Trophoblast cell (in vitro differentiated cells and primary cell): Measurements from ENCODE around the gene ASPSCR1.

ENCODE experiments used
- DNase-seq, 2 donors: peaks; one replicate each; pipeline ENCODE4 v3.0.0-alpha.2; 2016
- H2AFZ ChIP-seq: 2 replicates; pipeline ENCODE4 v1.6.1; 2013; ENCODE audit warnings: low read length, moderate library complexity, mild to moderate bottlenecking; ENCODE audit not compliant: insufficient read depth, poor library complexity
- H2AK5ac ChIP-seq: 2 replicates; pipeline ENCODE4 v1.6.1; 2013; ENCODE audit warnings: mild to moderate bottlenecking, low read length
- H2BK120ac ChIP-seq: 2 replicates; pipeline ENCODE4 v1.6.1; 2013; ENCODE audit warnings: low read length, mild to moderate bottlenecking, moderate library complexity; ENCODE audit not compliant: insufficient read depth, poor library complexity
- H2BK12ac ChIP-seq: 2 replicates; pipeline ENCODE4 v1.6.1; 2013; ENCODE audit warnings: mild to moderate bottlenecking, low read length, moderate library complexity
- H2BK5ac ChIP-seq: 2 replicates; pipeline ENCODE4 v1.6.1; 2013; ENCODE audit warnings: low read length, low read depth, moderate library complexity, mild to moderate bottlenecking; ENCODE audit not compliant: poor library complexity
- H3K14ac ChIP-seq: 2 replicates; pipeline ENCODE4 v1.6.1; 2013; ENCODE audit warnings: mild to moderate bottlenecking, low read length
- H3K18ac ChIP-seq: 2 replicates; pipeline ENCODE4 v1.6.1; 2013; ENCODE audit warnings: mild to moderate bottlenecking, low read length
- H3K23ac ChIP-seq: 2 replicates; pipeline ENCODE4 v1.6.1; 2013; ENCODE audit warnings: low read length
- H3K27ac ChIP-seq: 2 replicates; pipeline ENCODE4 v1.5.1; 2013; ENCODE audit warnings: low read depth, mild to moderate bottlenecking, inconsistent platforms, low read length, moderate library complexity
- H3K27me3 ChIP-seq: 2 replicates; pipeline ENCODE4 v1.6.1; 2013; ENCODE audit warnings: inconsistent platforms, mild to moderate bottlenecking, low read length, moderate library complexity; ENCODE audit not compliant: insufficient read depth
- H3K36me3 ChIP-seq, 2 experiments: 1 replicate in 1 of 2; 2 replicates in 1 of 2; pipeline ENCODE4 v1.6.1; 2013; ENCODE audit warnings: low read length in 2 of 2, mild to moderate bottlenecking in 2 of 2, moderate library complexity in 1 of 2; ENCODE audit not compliant: insufficient read depth in 2 of 2, control insufficient read depth in 1 of 2
- H3K4ac ChIP-seq: 2 replicates; pipeline ENCODE4 v1.6.1; 2013; ENCODE audit warnings: low read depth, mild to moderate bottlenecking, low read length, moderate library complexity
- H3K4me1 ChIP-seq, 2 experiments: 1 replicate in 1 of 2; 2 replicates in 1 of 2; pipeline ENCODE4 v1.6.1; 2013; ENCODE audit warnings: low read length in 2 of 2, mild to moderate bottlenecking in 2 of 2, moderate library complexity in 1 of 2; ENCODE audit not compliant: insufficient read depth in 2 of 2, control insufficient read depth in 1 of 2
- H3K4me2 ChIP-seq: 2 replicates; pipeline ENCODE4 v1.6.1; 2013; ENCODE audit warnings: inconsistent platforms, mild to moderate bottlenecking, low read length, moderate library complexity
- H3K4me3 ChIP-seq: 2 replicates; pipeline ENCODE4 v1.5.1; 2013; ENCODE audit warnings: mild to moderate bottlenecking, low read depth, low read length, inconsistent platforms
- H3K79me1 ChIP-seq: one replicate; pipeline ENCODE4 v1.6.1; 2013; ENCODE audit warnings: low read length
- H3K79me2 ChIP-seq: 2 replicates; pipeline ENCODE4 v1.6.1; 2013; ENCODE audit warnings: low read length, mild to moderate bottlenecking; ENCODE audit not compliant: control insufficient read depth, insufficient read depth, poor library complexity
- H3K9ac ChIP-seq: 2 replicates; pipeline ENCODE4 v1.6.1; 2013; ENCODE audit warnings: mild to moderate bottlenecking, low read length
- H3K9me3 ChIP-seq: 2 replicates; pipeline ENCODE4 v1.6.1; 2013; ENCODE audit warnings: low read depth, mild to moderate bottlenecking, control low read depth, inconsistent platforms, low read length; ENCODE audit not compliant: insufficient read depth
- H4K12ac ChIP-seq: 2 replicates; pipeline ENCODE4 v1.6.1; 2013; ENCODE audit warnings: low read depth, mild to moderate bottlenecking, low read length, moderate library complexity
- H4K8ac ChIP-seq: 2 replicates; pipeline ENCODE4 v1.6.1; 2013; ENCODE audit warnings: low read depth, mild to moderate bottlenecking, low read length, moderate library complexity
- H4K91ac ChIP-seq: one replicate; pipeline ENCODE4 v1.6.1; 2013; ENCODE audit warnings: low read depth, mild to moderate bottlenecking, low read length, moderate library complexity
- WGBS: extraction: QIAGEN DNeasy Blood & Tissue Kit; methylation state at CpG from one replicate; pipeline ENCODE4 v1.1.7; 2013; ENCODE audit warnings: missing lambda C conversion rate; ENCODE audit not compliant: insufficient read length, insufficient coverage; ENCODE audit errors: extremely low coverage; 5-methylcytosine and 5-hydroxymethylcytosine counted together

The ASPSCR1 gene

GRCh38 chr17:82022310-82022980, 45.0 kb downstream of the ASPSCR1 start, which contains the start of gene CENPX:
TSS of gene CENPX (minus strand) at chr17:82022878. CDS start at chr17:82022861, 17 bp downstream.
- H4K91ac ChIP-seq: peak within 1 kb of the TSS; percentile 36
- peak within 1 kb of the TSS; percentile 81 for H2AFZ ChIP-seq
- H3K9me3 ChIP-seq: peaks cover 5% of the 10 kb centered on the region
- peak within 1 kb of the TSS; percentile 75 for H3K9ac ChIP-seq
- peak within 1 kb of the TSS; percentile 89 for H3K4me3 ChIP-seq
- H3K4ac ChIP-seq: peak within 1 kb of the TSS; percentile 66
- peak in 1 of 2 donors; percentile 99 for DNase-seq
- peaks cover 8% of the 10 kb centered on the region for H3K79me2 ChIP-seq
- peak within 1 kb of the TSS; percentile 0 for H2BK5ac ChIP-seq
- H3K4me2 ChIP-seq: peak within 1 kb of the TSS; percentile 95
- peak within 1 kb of the TSS; percentile 43 for H4K12ac ChIP-seq
- no CpG with 5 or more reads among the region's 64 CpGs for WGBS
- H3K27ac ChIP-seq: peak within 1 kb of the TSS; percentile 1
- peak within 1 kb of the TSS; percentile 76 for H3K14ac ChIP-seq
- peaks cover 18 to 19% of the 10 kb centered on the region in 2 experiments for H3K4me1 ChIP-seq
- H3K36me3 ChIP-seq: peaks cover 14 to 18% of the 10 kb centered on the region in 2 experiments
- H2AK5ac ChIP-seq: peak within 1 kb of the TSS; percentile 6
- H2BK12ac ChIP-seq: no peak within 1 kb of the TSS
- H4K8ac ChIP-seq: peak within 1 kb of the TSS; percentile 80
- H3K27me3 ChIP-seq: no peaks in the 10 kb centered on the region
- peak within 1 kb of the TSS; percentile 77 for H2BK120ac ChIP-seq
- H3K79me1 ChIP-seq: peaks cover 6% of the 10 kb centered on the region
- H3K18ac ChIP-seq: peak within 1 kb of the TSS; percentile 79
- no peak within 1 kb of the TSS for H3K23ac ChIP-seq

- peak within 1 kb of the TSS; percentile 36 for H4K91ac ChIP-seq
- H3K4me3 ChIP-seq: peak within 1 kb of the TSS; percentile 89
- peaks cover 5% of the 10 kb centered on the region for H3K9me3 ChIP-seq
- H2BK5ac ChIP-seq: peak within 1 kb of the TSS; percentile 0
- peaks cover 18 to 19% of the 10 kb centered on the region in 2 experiments for H3K4me1 ChIP-seq
- H3K18ac ChIP-seq: peak within 1 kb of the TSS; percentile 79
- no peak within 1 kb of the TSS for H2BK12ac ChIP-seq
- peaks cover 8% of the 10 kb centered on the region for H3K79me2 ChIP-seq
- no peaks in the 10 kb centered on the region for H3K27me3 ChIP-seq
- peak in 1 of 2 donors; percentile 99 for DNase-seq
- H3K79me1 ChIP-seq: peaks cover 6% of the 10 kb centered on the region
- no CpG with 5 or more reads among the region's 42 CpGs for WGBS
- peak within 1 kb of the TSS; percentile 75 for H3K9ac ChIP-seq
- peak within 1 kb of the TSS; percentile 77 for H2BK120ac ChIP-seq
- peak within 1 kb of the TSS; percentile 1 for H3K27ac ChIP-seq
- H3K14ac ChIP-seq: peak within 1 kb of the TSS; percentile 76
- H3K4ac ChIP-seq: peak within 1 kb of the TSS; percentile 66
- peak within 1 kb of the TSS; percentile 43 for H4K12ac ChIP-seq
- H3K36me3 ChIP-seq: peaks cover 10 to 17% of the 10 kb centered on the region in 2 experiments
- no peak within 1 kb of the TSS for H3K23ac ChIP-seq
- peak within 1 kb of the TSS; percentile 11 for H2AK5ac ChIP-seq
- peak within 1 kb of the TSS; percentile 95 for H3K4me2 ChIP-seq
- H2AFZ ChIP-seq: peak within 1 kb of the TSS; percentile 81
- H4K8ac ChIP-seq: peak within 1 kb of the TSS; percentile 80
Observed at GRCh38 chr17:82022981-82023446, 45.6 kb downstream of the ASPSCR1 start, which contains the start of gene LRRC45. TSS of gene LRRC45 (plus strand) at chr17:82023305. CDS start at chr17:82023644, 339 bp downstream.

- H3K27ac ChIP-seq: no peak overlapping the region
- peak overlapping the region; percentile 36 for H4K91ac ChIP-seq
- no peak overlapping the region for H4K12ac ChIP-seq
- H3K4me3 ChIP-seq: peak overlapping the region; percentile 79
- H3K4me1 ChIP-seq: peaks cover 18 to 19% of the 10 kb centered on the region in 2 experiments
- no peak overlapping the region for H2BK5ac ChIP-seq
- H3K18ac ChIP-seq: peak overlapping the region; percentile 23
- peaks cover 6% of the 10 kb centered on the region for H3K79me1 ChIP-seq
- H3K36me3 ChIP-seq: peaks cover 4 to 14% of the 10 kb centered on the region in 2 experiments
- no peak overlapping the region for H3K23ac ChIP-seq
- DNase-seq: peak in 1 of 2 donors; percentile 46
- no CpG with 5 or more reads among the region's 55 CpGs for WGBS
- no peak overlapping the region for H3K4ac ChIP-seq
- H2BK120ac ChIP-seq: no peak overlapping the region
- H3K27me3 ChIP-seq: no peaks in the 10 kb centered on the region
- H3K9ac ChIP-seq: peak overlapping the region; percentile 42
- peak overlapping the region; percentile 95 for H3K4me2 ChIP-seq
- H2AK5ac ChIP-seq: no peak overlapping the region
- peak overlapping the region; percentile 73 for H4K8ac ChIP-seq
- H3K14ac ChIP-seq: peak overlapping the region; percentile 43
- H3K79me2 ChIP-seq: peaks cover 8% of the 10 kb centered on the region
- peak overlapping the region; percentile 81 for H2AFZ ChIP-seq
- no peak overlapping the region for H2BK12ac ChIP-seq
- H3K9me3 ChIP-seq: peaks cover 5% of the 10 kb centered on the region
Observed at GRCh38 chr17:82023447-82024241, 46.2 kb downstream of the ASPSCR1 start.

- H3K27me3 ChIP-seq: no peaks in the 10 kb centered on the region
- no peak overlapping the region for H2AFZ ChIP-seq
- H4K8ac ChIP-seq: no peak overlapping the region
- no peak overlapping the region for H2AK5ac ChIP-seq
- H3K36me3 ChIP-seq: peaks cover 0 to 10% of the 10 kb centered on the region in 2 experiments
- no peak overlapping the region for H4K12ac ChIP-seq
- H3K27ac ChIP-seq: no peak overlapping the region
- H3K4ac ChIP-seq: no peak overlapping the region
- H3K4me3 ChIP-seq: no peak overlapping the region
- peaks cover 8% of the 10 kb centered on the region for H3K79me2 ChIP-seq
- DNase-seq: peak in 1 of 2 donors; percentile 36
- peaks cover 7% of the 10 kb centered on the region for H3K9me3 ChIP-seq
- H2BK120ac ChIP-seq: no peak overlapping the region
- H3K9ac ChIP-seq: no peak overlapping the region
- H3K4me2 ChIP-seq: no peak overlapping the region
- H3K4me1 ChIP-seq: peaks cover 18 to 19% of the 10 kb centered on the region in 2 experiments
- H2BK12ac ChIP-seq: no peak overlapping the region
- peaks cover 6% of the 10 kb centered on the region for H3K79me1 ChIP-seq
- no peak overlapping the region for H3K14ac ChIP-seq
- no peak overlapping the region for H4K91ac ChIP-seq
- WGBS: no CpG with 5 or more reads among the region's 17 CpGs
- no peak overlapping the region for H2BK5ac ChIP-seq
- H3K23ac ChIP-seq: no peak overlapping the region
- H3K18ac ChIP-seq: no peak overlapping the region
Observed at GRCh38 chr17:82024859-82025258, 47.4 kb downstream of the ASPSCR1 start.
